Astrocyte (in vitro differentiated cells and primary cell): Measurements from ENCODE around the gene ATP8B4.
"Not testable (repeated sequence)": the region's sequence is repeated elsewhere in the genome, so short reads cannot be mapped to it uniquely, and the experiment has no call there.

Experiments used
- EZH2 ChIP-seq: IDR thresholded peaks from 2 replicates; pipeline ENCODE4 v1.6.1; 2012; ENCODE audit warnings: mild to moderate bottlenecking, low read length, inconsistent platforms; ENCODE audit not compliant: insufficient read depth
- TF ChIP-seq, protein P1 (sequence below): IDR thresholded peaks from 2 replicates; pipeline ENCODE4 v1.5.1; 2011; ENCODE audit warnings: low read depth, mild to moderate bottlenecking, inconsistent platforms, low read length, moderate library complexity; ENCODE audit not compliant: insufficient read depth

DNA sequence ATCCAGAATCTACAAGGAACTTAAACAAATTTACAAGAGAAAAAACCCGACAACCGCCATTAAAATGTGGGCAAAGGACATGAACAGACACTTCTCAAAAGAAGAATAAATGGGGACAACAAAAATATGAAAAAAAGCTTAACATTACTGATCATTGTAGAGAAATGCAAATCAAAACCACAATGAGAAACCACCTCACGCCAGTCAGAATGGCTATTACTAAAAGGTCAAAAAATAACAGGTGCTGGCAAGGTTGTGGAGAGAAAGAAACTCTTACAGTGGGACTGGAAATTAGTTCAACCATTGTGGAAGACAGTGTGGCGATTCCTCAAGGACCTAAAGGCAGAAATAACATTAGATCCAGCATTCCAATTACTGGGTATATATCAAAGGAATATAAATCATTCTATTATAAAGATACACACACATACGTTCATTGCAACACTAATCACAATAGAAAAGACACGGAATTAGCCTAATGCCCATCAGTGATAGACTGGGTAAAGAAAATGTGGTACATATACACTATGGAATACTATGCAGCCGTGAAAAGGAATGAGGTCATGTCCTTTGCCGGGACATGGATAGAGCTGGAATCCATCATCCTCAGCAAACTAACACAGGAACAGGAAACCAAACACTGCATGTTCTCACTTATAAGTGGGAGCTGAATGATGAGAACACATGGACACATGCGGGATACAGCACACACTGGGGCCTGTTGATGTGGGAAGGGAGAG lies 155.8 kb downstream of the ATP8B4 start:
- TF ChIP-seq, protein P1, sequence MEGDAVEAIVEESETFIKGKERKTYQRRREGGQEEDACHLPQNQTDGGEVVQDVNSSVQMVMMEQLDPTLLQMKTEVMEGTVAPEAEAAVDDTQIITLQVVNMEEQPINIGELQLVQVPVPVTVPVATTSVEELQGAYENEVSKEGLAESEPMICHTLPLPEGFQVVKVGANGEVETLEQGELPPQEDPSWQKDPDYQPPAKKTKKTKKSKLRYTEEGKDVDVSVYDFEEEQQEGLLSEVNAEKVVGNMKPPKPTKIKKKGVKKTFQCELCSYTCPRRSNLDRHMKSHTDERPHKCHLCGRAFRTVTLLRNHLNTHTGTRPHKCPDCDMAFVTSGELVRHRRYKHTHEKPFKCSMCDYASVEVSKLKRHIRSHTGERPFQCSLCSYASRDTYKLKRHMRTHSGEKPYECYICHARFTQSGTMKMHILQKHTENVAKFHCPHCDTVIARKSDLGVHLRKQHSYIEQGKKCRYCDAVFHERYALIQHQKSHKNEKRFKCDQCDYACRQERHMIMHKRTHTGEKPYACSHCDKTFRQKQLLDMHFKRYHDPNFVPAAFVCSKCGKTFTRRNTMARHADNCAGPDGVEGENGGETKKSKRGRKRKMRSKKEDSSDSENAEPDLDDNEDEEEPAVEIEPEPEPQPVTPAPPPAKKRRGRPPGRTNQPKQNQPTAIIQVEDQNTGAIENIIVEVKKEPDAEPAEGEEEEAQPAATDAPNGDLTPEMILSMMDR: not testable (repeated sequence)
- not testable (repeated sequence) for TF ChIP-seq EZH2
